Endothelial cell of hepatic sinusoid (primary cell): ENCODE measurements around the gene TMEM18.
"Not testable (repeated sequence)": the region's sequence is repeated elsewhere in the genome, so short reads cannot be mapped to it uniquely, and the experiment has no call there.

ENCODE experiments used
- in situ Hi-C: cut with HindIII; loops from 2 replicates; pipeline ENCODE4 v1.10.0; 2017; ENCODE audit warnings: low sequenced_read_pairs

The TMEM18 gene

DNA sequence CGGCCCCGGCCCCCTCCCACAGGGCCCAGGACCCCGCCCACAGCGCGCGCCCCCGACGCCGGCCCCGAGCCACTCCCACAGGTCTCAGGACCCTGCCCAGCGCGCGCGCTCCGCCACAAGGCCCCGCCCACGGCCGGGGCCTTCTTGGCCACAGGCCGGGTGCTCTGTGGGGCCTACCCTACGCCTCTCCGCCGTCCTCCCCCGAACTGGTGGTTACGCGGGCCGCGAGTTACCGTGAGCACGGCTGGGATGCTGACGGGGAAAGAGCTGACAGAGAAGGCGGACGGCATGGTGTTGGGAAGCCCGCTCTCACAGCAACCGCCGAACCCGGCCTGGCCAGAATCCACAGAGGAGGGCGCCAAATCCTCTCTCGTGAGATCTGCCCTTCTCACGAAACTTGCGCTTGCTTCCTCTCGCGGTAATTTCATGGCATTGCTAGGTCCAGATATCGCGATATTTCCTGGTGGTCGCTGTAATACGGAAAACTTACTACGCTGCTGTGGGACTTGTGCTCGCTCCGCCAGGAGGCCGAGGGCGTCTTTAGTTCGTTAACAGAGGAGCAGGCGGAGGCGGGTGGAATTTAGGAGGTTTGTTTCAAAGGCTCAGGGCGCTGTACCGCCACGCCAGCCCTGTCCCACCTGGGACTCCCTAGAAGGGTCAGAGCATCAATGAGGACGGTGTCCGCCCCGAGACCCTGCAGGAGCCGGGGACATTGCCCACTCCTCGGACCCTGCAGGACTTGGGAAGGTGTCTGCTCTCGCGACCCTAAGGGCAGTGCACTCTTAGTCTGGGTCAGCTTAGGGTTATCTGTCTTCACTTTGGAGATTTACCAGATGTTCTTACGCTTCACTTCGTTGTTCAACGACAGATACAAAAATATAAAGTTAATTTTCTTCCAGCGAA lies at the start of gene TMEM18:
TSS of gene TMEM18 (minus strand) at position 351 of the 903 bp plus-strand sequence. CDS start at position 290, 61 bp downstream.
- in situ Hi-C loops: no loop called here

DNA sequence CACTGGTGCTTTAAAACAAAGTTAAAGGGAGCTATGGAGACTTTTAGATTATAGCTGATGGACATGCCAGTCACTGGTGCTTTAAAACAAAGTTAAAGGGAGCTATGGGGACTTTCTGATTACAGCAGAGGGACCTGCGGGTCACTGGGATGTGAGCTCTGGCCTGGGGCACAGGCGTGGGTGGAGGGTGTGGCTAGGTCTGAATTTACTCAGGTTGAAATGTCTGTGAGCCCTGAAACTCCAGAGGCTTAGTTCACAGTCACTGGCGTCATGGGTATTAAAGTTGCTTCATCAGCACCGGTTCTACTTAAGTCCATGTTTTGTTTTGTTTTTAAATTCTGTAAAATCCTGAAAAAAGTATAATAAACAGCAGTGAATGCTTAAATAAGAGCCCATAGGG lies 49.0 kb upstream of the TMEM18 start:
- in situ Hi-C loops: no loop called here

DNA sequence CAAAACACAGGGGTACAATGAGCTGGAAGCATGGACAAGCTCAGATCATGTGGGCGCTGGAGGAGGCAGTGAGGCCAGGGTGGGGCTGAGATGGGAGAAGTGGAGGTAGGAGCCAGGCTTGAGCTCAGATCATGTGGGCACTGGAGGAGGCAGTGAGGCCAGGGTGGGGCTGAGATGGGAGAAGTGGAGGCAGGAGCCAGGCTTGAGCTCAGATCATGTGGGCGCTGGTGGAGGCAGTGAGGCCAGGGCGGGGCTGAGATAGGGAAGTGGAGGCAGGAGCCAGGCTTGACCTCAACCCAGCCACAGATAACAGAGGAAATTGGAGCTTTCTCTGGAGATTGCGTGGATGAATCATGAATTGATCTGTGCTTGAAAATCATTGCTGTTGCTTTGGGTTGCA lies 48.3 kb upstream of the TMEM18 start:
- in situ Hi-C loops: no loop called here

DNA sequence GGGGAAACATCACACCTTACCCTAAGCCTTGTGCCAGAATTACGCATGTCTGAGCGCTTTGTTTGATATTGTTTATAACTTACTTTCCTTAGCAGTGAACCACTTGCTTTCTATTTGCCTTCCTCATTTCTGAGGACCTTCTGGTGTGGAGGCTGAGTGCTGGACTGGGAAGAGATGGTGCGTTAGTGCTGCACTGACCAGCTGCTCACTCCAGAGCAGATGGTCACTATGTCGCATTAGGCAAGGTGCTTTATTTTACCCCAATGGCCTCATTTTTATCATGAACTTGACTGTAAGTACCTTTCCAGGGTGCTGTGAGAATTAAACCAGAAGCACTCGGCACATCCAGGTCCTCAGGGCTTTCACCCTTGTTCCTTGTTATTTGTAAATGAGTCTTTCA lies 46.6 kb upstream of the TMEM18 start:
- in situ Hi-C loops: no loop called here

GRCh38 chr2:720842-721241 lies 43.6 kb upstream of the TMEM18 start:
- in situ Hi-C loops: no loop called here

- in situ Hi-C loops: no loop called here
Measured at GRCh38 chr2:719734-720133, 42.5 kb upstream of the TMEM18 start.

- in situ Hi-C loops: no loop called here
Measured at GRCh38 chr2:719191-719590, 42.0 kb upstream of the TMEM18 start.

DNA sequence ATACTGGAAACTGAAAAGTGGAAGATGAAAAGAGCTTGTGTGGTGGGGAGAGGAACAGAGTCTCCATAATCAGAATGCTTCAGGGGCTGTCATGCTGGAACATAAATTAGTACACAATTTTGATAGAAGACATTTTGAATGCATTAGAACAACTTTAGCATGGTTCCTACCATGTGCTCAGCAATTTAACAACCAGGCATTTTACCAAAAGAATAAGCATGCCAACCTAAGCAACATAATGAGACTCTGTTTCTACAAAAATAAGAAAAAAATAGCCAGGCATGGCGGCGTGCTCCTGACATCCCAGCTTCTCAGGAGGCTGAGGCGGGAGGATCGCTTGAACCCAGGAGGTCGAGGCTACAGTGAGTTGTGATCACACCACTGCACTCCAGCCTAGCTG lies 40.5 kb upstream of the TMEM18 start:
- in situ Hi-C loops: no loop called here

DNA sequence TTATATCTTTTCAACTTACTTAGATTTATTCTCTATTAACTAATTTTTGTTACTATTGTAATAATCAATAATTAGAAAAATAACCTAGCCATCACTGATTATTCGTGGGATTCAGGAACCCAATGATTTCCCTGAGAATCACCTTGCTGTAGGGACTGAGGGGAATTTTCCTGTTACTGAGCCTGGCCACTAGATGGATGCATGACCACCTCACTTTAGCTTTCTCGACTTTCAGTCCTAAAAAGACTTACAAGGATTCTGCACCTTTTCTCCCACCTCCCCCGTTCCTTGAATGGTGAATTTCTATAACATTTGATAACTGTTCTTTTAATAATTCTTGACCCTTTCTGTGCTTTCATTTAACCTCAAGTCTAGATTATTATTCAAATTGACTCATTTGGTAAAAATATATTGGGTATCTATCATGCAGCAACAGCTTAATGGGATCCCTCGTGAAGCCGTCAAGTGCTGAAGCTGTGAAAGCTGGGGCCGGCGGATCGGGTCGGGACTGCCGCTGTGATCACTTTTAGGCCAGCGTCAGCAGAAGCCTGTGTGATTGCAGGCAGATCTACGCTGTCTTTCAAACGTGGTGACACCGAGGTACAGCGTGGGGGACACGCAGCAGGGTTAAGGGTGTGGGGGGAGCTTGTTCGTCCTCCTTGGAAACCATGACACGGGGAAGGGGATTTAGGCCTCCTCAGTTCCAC lies 38.8 kb upstream of the TMEM18 start:
- in situ Hi-C loops: no loop called here

- in situ Hi-C loops: no loop called here
Measured at GRCh38 chr2:715038-715437, 37.8 kb upstream of the TMEM18 start.

- in situ Hi-C loops: no loop called here
Measured at GRCh38 chr2:714005-714741, 37.0 kb upstream of the TMEM18 start.

- in situ Hi-C loops: no loop called here
Measured at GRCh38 chr2:710867-711665, 33.9 kb upstream of the TMEM18 start.

- in situ Hi-C loops: no loop called here
Measured at GRCh38 chr2:709138-709765, 32.0 kb upstream of the TMEM18 start.

DNA sequence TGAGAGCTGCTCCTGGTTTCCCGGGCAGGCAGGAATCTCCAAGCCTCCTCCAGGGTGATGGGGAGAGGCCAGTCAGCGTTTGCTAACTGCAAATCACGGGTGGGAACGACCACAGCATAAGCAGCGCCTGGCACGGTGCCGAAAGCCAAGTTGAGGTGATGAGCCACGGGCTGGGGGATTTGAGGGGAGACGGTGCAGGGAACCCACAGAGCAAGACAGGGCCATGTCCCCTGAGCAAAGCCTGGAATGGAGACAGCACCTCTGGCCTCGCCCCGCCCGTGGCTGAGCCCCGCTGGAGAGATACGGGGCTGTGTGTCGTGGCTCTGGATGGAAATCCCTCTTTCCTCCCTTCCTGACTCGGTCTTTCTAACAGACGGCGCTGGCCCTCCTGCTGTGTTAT lies 31.5 kb upstream of the TMEM18 start:
- in situ Hi-C loops: no loop called here

- in situ Hi-C loops: no loop called here
Measured at GRCh38 chr2:705971-706511, 28.8 kb upstream of the TMEM18 start.

GRCh38 chr2:702765-703164 lies 25.6 kb upstream of the TMEM18 start:
- in situ Hi-C loops: not testable (repeated sequence)

- in situ Hi-C loops: no loop called here
Measured at GRCh38 chr2:696999-697627, 19.9 kb upstream of the TMEM18 start.

GRCh38 chr2:696463-696862 lies 19.3 kb upstream of the TMEM18 start:
- in situ Hi-C loops: no loop called here

GRCh38 chr2:694906-695510 lies 17.8 kb upstream of the TMEM18 start:
- in situ Hi-C loops: no loop called here
